Activated T-cell treated with anti-CD3 and anti-CD28 coated beads for 1 hour (primary cell): ENCODE measurements around the gene CTCF.

Experiments
- DNase-seq: peaks from one replicate; pipeline ENCODE4 v3.0.0-alpha.2; 2020; ENCODE audit warnings: low read depth

CTCF gene

GRCh38 chr16:67605641-67606040 is 43.3 kb downstream of the CTCF start:
- DNase-seq: no peak

DNA sequence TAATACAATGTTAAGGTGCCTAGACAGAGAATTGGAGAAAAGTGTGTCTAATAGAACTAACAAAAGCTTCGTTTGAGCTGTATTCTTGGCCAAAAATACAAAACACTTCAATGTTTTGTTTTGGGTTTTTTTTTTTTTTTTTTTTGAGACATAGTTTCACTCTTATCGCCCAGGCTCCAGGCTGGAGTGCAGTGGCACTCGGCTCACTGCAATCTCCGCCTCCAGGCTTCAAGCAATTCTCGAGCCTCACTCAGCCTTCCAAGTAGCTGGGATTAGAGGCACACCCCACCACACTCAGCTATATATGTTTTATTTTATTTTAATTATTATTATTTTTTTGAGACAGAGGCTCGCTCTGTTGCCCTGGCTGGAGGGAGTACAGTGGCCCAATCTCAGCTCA is 44.3 kb downstream of the CTCF start:
- DNase-seq: no peak

GRCh38 chr16:67608364-67608763 is 46.0 kb downstream of the CTCF start:
- DNase-seq: no peak

DNA sequence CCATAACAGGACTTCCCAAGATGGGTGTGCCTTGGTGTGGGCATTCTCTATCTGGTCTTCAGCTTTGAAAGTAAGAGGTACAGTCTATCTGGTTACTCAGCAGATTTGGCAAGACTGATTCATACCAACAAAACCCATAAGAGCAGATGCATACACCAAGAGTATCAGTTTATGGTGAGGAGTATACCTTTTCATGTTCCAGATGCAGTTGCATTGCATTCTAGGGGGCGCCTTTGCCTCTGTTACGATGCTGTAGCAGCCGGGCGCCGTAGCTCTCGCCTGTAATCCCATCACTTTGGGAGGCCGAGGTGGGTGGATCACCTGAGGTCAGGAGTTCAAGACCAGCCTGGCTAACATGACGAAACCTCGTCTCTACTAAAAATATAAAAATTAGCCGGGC is 51.5 kb downstream of the CTCF start:
- no peak for DNase-seq

GRCh38 chr16:67628216-67628615 is 65.9 kb downstream of the CTCF start:
- no peak for DNase-seq

DNA sequence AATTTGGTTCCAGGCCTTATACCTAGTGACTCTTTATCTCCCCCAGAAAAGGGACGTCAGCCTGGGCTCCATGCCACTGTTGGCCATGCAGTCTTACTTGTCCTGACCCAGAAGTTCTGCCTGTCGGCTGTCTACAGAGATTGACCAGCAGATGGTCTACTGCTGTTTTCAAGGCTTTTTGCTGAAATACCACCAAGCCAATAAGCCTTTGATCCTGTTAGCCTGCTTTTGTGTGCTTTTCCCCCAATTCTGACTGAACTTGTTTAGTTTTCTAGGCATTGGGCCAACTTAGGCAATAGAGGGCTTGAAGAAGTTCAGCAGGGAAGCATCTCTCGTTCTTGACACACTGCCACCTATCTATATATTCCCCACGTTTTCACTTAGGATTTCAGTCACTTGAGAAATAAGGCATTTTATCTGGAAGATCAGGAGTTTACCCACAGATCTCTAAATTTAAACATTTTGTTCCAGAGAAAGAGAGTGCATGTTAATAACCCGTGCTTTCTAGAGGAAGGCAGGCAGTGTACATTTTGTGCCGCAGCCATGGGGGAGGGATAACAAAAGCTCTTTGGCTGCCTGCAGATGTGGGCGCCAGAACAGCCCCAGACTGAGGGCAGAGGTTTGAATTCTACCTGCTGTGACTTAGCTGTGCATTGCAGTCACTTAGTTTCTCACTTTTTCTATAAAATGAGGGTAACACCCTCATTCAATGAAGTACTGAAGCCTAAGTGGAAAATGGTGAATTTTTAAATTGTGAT is 70.3 kb downstream of the CTCF start:
- no peak for DNase-seq

DNA sequence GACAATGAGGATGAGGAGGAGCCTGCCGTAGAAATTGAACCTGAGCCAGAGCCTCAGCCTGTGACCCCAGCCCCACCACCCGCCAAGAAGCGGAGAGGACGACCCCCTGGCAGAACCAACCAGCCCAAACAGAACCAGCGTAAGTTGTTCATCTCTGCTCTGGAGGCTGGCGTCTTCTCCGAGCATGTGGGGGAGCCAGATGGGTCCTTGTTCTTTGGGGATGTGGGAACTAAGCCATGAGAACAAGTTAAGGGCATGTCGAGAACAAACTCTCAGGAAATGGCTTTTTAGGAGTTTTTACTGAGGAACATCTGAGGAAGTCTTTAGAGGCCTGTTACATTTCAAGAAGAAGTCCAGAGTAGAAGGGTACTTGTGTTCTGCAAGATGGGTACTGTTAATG is 74.4 kb downstream of the CTCF start:
- DNase-seq: no peak

DNA sequence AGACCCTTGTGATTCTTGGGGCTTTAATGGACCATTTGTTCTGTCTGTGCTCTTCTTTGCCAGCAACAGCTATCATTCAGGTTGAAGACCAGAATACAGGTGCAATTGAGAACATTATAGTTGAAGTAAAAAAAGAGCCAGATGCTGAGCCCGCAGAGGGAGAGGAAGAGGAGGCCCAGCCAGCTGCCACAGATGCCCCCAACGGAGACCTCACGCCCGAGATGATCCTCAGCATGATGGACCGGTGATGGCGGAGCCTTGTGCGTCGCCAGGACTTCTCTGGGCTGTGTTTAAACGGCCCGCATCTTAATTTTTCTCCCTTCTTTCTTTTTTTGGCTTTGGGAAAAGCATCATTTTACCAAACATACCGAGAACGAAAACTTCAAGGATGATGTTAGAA is 75.3 kb downstream of the CTCF start:
- no peak for DNase-seq

DNA sequence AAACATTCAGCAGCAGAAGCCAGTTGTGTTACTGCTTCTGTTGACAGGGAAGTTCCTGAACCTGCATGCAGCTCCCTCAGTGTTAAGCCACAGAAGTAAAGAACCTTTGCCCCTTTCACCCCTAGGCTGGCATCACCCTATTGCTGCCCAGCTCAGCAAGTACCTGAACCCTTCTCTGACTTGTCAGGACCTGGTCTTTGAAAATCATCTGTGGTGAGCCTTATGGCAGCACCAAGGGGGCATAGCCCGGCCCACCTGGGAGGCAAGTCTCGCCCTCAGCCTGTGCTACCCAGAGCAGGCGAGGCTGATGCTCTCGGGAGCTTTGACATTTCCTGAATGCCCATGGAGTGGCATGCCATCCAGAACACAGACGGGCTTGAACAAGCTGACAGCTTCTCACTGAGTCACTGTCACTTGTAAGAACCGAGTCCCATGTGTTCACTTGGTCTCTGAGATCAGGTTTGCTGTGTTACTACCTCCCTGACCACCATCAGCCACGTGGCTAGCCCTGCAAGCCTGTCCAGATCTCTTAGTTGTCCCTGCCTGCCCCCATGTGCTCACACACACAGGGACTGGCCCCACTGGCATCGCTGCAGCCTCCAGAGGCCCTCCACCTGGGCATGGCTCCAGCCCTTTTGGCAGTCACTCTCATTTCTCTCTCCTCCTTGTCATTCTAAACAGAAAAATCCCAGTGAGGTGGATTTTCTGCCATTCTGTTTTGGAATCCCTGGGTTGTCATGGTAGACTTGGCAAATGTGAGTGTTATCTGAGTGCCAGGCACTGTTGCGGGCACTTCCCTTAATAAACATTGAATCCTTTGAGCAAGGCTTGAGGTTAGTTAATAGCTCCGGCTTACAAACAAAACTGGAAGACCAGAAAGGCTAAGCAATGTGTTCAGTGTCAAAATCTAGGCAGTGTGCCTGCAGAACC is 79.7 kb downstream of the CTCF start:
- DNase-seq: no peak

DNA sequence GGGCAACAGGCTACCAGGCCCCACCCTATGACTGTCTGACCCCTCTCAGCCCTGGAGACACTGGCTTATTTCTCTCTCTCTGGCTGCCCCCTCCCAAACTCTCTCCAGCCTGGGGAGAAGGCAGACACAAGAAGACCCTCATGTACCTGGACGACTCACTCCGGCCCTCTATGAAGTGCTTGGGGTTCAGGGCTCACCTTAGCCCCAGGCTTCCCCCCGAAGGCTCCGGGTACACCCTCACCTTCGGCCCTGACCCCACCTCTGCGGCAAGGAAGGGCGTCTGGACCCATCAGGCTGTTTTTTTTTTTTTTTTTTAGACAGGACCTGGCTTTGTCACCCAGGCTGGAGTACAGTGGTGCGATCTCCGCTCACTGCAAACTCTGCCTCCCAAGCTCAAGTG is 81.7 kb downstream of the CTCF start:
- no peak for DNase-seq

GRCh38 chr16:67645397-67646121 is 83.2 kb downstream of the CTCF start:
- DNase-seq: no peak

DNA sequence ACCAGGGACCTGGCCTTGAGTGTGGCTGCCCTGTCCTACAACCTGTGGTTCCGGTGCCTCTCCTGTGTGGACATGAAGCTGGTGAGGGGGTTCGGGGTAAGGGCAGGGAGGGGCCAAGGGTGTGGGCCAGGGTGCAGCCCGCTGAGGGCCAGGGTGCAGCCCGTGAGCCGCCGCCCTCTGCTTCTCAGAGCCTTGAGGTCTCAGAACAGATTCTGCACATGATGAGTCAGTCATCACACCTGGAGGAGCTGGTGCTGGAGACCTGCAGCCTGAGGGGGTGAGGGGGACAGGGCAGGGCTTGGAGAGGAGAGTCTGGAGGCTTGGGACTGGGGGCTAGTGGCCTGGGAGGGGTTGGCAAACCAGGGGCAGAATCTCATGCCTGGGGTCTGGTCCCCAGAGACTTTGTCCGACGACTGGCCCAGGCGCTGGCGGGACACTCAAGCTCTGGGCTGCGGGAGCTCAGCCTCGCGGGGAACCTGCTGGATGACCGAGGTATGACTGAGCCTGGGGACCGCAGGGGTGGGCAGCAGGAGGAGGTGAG is 84.9 kb downstream of the CTCF start:
- no peak for DNase-seq

DNA sequence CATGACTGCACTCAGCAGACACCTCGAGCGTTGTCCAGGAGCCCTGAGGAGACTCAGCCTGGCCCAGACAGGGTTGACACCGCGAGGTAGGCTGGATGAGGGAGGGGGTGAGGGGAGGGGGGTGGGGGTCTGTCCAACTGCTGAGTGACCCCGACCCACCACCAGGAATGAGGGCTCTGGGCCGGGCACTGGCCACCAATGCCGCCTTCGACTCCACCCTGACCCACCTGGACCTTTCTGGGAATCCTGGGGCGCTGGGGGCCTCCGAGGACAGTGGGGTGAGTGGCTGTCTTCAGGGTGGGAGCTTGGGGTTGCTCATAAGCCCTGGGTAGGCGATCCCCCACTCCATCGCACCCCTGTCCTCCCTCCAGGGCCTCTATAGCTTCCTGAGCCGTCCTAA is 85.4 kb downstream of the CTCF start:
- no peak for DNase-seq

GRCh38 chr16:67648088-67648763 is 85.9 kb downstream of the CTCF start:
- DNase-seq: no peak

GRCh38 chr16:67648764-67649407 is 86.6 kb downstream of the CTCF start:
- no peak for DNase-seq

GRCh38 chr16:67649494-67649931 is 87.2 kb downstream of the CTCF start:
- DNase-seq: no peak

GRCh38 chr16:67650023-67650422 is 87.7 kb downstream of the CTCF start:
- DNase-seq: no peak

- DNase-seq: no peak
Measured at GRCh38 chr16:67651039-67651438, 88.7 kb downstream of the CTCF start.

GRCh38 chr16:67651847-67652246 is 89.5 kb downstream of the CTCF start:
- DNase-seq: no peak

DNA sequence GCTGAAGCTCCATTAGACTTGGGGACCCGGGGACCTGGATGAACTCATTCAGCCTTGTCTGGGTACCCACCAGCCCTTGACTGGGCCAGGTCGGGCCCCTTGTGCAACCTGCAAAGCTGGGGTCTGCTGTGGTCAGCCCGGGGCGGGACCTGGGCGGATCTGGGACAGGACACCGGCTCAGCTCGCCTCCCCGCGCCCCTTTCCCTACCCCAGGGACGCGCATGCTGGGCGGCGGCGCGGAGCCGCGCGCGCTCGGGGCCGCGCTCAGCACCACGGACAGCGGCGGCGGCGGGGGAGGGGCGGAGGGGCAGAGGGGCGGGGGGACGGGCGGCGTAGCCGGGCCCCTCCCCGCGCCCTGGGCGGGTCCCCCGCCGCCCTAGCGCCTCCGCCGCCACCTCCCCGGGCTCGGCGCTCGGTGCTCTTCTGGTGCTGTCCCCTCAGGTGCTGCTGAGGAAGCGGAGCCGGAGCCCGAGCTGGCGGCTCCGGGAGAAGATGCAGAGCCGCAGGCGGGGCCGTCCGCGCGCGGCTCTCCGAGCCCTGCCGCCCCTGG is 90.3 kb downstream of the CTCF start:
- DNase-seq: no peak
